ENCODE measurements around the gene PGBD1.

DNA sequence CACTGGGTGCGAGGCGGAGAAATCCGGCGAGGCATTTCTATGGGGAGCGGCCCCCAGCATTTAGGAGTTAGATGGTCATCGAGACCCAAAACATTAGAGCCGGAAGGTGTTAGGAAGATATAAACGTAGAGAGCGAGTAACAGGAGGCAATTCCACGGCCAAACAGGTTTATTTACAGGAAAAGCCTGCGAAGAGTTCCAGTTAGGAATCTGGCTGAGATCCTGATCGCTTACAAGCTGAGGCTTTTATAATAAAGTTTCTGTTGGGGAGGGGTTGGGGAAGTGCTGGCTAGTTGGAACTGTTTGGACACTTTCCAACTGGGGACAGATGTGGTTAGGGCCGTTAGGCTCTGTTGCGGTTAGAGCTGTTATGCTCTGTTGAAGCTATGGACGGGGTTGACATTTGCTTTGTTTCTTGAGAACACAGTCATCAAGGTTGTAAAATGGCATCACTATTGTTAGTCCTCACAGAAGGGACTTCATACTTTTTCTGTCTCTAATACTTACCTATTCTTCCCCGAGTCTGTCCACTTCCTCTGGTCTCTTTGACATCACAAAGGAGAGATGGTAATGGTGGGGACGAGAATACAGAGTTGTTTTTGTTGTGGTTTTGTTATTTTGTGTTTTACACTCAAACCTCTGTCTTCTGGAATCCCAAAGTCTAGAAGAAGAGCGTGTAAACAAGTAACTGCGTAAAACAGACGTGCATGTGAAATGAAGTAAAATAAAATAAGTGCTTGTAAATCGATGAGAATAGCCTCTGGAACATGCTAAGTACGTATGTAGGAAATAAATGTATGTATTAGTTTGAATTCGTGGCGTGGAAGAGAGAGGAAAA is 55.1 kb downstream of the PGBD1 start:
- TF ChIP-seq REST (IDR thresholded peaks at IDR 0.05; ENCODE audit: insufficient read depth in 1 of 2, low read depth in 2 of 2, low read length in 2 of 2) (no peak), TAF1 (IDR thresholded peaks at IDR 0.05; ENCODE audit: borderline replicate concordance, insufficient read depth, low read length) (no peak), POLR2AphosphoS5 (IDR thresholded peaks at IDR 0.05; ENCODE audit: low read depth, low read length) (no peak)

Data from PFSK-1 (cell line).